GM12874 (cell line): Measurements from ENCODE around the gene CEP112.

Experiments
- TF ChIP-seq, protein P1 (sequence below): IDR thresholded peaks from 2 replicates; pipeline ENCODE4 v1.5.1; 2011; ENCODE audit warnings: low read depth, mild to moderate bottlenecking, control low read depth, low read length, moderate library complexity; ENCODE audit not compliant: insufficient read depth

Gene CEP112

DNA sequence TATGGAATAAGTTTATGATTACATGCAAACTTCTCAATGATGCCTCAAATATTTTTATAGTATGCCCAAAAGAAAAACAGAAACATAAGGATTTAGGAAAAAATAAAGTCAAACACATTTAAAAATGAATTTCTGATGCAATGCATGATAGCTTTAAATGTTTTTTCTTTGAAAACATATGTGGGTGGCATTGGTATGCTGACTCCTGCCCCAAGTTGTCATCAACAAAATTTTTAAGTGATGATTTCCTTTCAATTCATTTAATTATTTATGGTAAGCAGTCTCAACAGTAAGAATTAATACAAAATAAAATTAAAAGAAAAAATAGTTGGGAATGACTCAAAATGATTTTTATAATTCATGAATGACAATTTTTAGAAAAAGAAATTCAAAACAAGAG, 104.9 kb downstream of the CEP112 start:
- TF ChIP-seq, protein P1, sequence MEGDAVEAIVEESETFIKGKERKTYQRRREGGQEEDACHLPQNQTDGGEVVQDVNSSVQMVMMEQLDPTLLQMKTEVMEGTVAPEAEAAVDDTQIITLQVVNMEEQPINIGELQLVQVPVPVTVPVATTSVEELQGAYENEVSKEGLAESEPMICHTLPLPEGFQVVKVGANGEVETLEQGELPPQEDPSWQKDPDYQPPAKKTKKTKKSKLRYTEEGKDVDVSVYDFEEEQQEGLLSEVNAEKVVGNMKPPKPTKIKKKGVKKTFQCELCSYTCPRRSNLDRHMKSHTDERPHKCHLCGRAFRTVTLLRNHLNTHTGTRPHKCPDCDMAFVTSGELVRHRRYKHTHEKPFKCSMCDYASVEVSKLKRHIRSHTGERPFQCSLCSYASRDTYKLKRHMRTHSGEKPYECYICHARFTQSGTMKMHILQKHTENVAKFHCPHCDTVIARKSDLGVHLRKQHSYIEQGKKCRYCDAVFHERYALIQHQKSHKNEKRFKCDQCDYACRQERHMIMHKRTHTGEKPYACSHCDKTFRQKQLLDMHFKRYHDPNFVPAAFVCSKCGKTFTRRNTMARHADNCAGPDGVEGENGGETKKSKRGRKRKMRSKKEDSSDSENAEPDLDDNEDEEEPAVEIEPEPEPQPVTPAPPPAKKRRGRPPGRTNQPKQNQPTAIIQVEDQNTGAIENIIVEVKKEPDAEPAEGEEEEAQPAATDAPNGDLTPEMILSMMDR, result no peak

DNA sequence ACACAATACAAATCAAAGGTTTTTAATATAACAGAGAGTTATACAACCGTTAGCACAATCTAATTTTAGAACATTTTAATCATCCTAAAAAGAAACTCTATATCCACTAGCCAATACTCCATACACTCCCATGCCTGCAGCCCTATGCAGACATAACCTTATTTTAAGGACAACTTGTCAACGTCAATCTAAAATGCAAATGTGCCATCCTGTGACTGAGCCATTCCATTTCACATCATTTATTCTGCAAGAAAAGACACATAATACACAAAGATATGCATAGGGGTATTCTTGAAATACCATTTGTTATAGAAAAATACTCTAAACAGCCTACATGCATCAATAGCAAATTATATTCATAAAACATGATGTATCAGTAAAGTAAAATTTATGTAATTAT, 106.7 kb downstream of the CEP112 start:
- TF ChIP-seq, protein P1, result no peak

DNA sequence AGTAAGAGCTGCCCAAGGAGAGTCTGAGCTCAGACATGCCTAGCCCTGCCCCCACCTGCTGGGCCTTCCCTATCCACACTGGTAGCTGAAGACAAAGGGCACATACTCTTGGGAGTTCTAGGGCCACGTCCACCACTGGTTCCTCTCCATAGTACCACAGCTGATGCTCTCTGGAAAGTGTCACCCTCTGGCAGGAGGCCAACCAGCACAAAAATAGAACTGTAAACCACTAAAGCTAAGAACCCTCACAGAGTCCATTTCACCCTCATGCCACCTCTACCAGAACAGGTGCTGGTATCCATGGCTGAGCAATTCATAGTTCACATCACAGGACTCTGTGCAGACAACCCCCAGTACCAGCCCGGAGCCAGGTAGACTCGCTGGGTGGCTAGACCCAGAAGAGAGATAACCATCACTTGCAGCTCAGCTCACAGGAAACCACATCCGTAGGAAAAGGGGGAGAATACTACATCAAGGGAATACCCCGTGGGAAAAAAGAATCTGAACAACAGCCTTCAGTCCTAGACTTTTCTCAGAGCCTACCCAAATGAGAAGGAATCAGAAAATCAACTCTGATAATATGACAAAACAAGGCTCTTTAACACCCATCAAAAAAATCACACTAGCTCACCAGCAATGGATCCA, 115.3 kb downstream of the CEP112 start:
- TF ChIP-seq, protein P1, result no peak

DNA sequence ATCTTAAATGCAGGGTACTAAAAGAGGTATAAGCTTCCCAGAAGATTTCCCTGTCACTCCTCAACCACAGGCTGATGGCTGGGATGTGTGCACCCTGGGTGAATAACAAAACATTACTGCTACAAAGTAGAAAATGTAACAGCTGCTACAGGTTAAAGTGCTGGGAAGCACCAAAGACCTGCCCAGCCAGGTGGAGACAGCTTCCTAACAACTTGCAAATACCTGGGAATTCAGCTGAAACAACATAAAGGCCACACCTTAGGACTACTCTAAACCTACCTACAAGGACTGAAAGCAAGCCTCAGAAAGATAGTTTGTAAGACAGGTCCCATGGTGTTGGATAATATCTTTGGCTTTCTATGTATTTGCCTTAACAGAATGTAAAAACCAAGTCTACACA, 118.5 kb downstream of the CEP112 start:
- TF ChIP-seq, protein P1, result no peak

DNA sequence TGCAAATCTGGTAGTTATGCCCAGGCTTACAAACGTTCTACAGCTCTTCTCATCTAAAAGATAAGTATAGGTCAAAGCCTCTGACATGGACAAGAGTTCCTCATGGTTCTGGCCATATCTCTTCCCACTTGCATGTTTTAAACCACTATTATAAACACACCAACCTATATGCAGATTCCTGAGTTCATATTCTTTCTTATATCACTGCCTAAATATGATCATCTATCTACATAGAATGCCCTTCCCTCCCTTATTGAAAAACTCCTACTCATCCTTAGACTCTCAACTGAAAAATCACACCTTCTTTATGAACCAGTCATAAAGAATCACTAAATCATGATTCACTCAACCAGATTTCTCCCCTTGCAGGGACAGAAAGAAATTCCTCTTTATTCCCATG, 128.2 kb downstream of the CEP112 start:
- TF ChIP-seq, protein P1, result no peak

DNA sequence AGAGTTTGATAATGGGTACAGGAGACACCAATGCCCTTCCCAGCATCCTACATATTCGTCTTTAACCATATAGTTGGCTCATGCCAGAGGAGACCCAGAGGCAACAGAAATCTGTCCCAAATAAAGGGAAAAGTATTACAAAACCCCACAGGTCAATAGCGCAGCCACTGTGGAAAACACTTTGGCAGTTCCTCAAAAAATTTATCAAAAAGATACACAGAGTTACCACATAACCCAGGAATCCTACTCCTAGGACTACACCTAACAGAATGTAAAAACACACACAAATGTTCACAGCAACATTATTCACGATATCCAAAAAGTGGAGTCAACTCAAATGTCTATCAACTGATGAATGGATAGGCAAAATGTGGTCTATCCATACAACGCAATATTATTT, 135.8 kb downstream of the CEP112 start:
- TF ChIP-seq, protein P1, result no peak

DNA sequence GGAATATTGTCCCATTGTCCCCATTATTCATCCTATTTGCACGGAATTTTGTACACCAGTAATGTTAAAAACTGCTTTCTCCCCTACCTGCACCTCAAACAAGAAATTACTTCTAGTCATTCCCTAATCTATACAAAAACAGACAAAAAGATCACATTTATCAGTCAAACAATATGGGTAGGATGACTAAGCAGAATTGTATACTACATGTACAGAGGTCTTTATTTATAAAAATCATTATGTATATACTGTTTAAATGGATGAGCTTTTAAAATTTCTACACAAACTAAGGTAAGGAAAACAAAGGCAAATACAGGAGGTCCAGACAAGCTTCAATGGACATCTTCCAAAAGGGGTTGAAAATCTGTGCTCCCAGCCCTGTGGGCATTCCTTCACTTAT, 137.7 kb downstream of the CEP112 start:
- TF ChIP-seq, protein P1, result no peak
